GM23338 (cell line): ENCODE results near the gene ZMYND8. TPM values are rescaled to one million over a fixed set of nuclear protein-coding genes. Genes with fewer than 3 reads are reported as not detected.

Source experiments
- ATAC-seq: fragments of 200-7000 bp; cut with Tn5 transposase; 3 replicates; pipeline ENCODE4 v1.9.1; 2020
- DNase-seq: peaks from one replicate; pipeline ENCODE4 v3.0.0-alpha.2; 2015; ENCODE audit warnings: low spot score
- H2AFZ ChIP-seq: fragments of 200-600 bp; sonication (generic); 2 replicates; pipeline ENCODE4 v1.8.0; 2016; ENCODE audit warnings: antibody characterized with exemption, mild to moderate bottlenecking, moderate library complexity
- H3F3A ChIP-seq: fragments of 200-600 bp; sonication (generic); replicated peaks from 2 replicates; pipeline ENCODE4 v1.8.0; 2017; ENCODE audit warnings: antibody characterized with exemption, mixed run types, low read depth
- H3K27ac ChIP-seq: fragments of 200-600 bp; sonication (generic); 2 replicates; pipeline ENCODE4 v1.6.1; 2016; ENCODE audit warnings: low read depth
- H3K27me3 ChIP-seq: fragments of 200-600 bp; sonication (generic); 2 replicates; pipeline ENCODE4 v1.8.0; 2016; ENCODE audit warnings: mild to moderate bottlenecking, mixed run types, moderate library complexity; ENCODE audit not compliant: insufficient read depth
- H3K36me3 ChIP-seq: fragments of 200-600 bp; sonication (generic); 2 replicates; pipeline ENCODE4 v1.8.0; 2016; ENCODE audit warnings: mild to moderate bottlenecking; ENCODE audit not compliant: insufficient read depth
- H3K4me1 ChIP-seq: fragments of 200-600 bp; sonication (generic); 2 replicates; pipeline ENCODE4 v1.8.0; 2016; ENCODE audit warnings: mild to moderate bottlenecking, moderate library complexity; ENCODE audit not compliant: insufficient read depth
- H3K4me2 ChIP-seq: fragments of 200-600 bp; sonication (generic); 2 replicates; pipeline ENCODE4 v1.7.1; 2017; ENCODE audit warnings: mixed run types
- H3K4me3 ChIP-seq: fragments of 200-600 bp; sonication (generic); 2 replicates; pipeline ENCODE4 v1.6.1; 2016; ENCODE audit warnings: mixed run types
- H3K79me2 ChIP-seq: fragments of 200-600 bp; sonication (generic); replicated peaks from 2 replicates; pipeline ENCODE4 v1.8.0; 2017; ENCODE audit warnings: mild to moderate bottlenecking; ENCODE audit not compliant: insufficient read depth
- H3K9me2 ChIP-seq: fragments of 200-600 bp; sonication (generic); 2 replicates; pipeline ENCODE4 v1.8.0; 2017; ENCODE audit not compliant: insufficient read depth
- H4K20me1 ChIP-seq: fragments of 200-600 bp; sonication (generic); replicated peaks from 2 replicates; pipeline ENCODE4 v1.8.0; 2017; ENCODE audit warnings: mild to moderate bottlenecking; ENCODE audit not compliant: insufficient read depth
- H3K27ac Mint-ChIP-seq: 2 replicates; pipeline ENCODE4 v1.8.0; 2020; ENCODE audit warnings: inconsistent platforms, mild to moderate bottlenecking, moderate library complexity, mixed read lengths
- H3K27me3 Mint-ChIP-seq: 3 replicates; pipeline ENCODE4 v1.8.0; 2022; ENCODE audit warnings: low read depth, mild to moderate bottlenecking, moderate library complexity, mixed read lengths, inconsistent platforms; ENCODE audit not compliant: insufficient read depth, poor library complexity
- H3K36me3 Mint-ChIP-seq: 3 replicates; pipeline ENCODE4 v1.8.0; 2021; ENCODE audit warnings: low read depth, mild to moderate bottlenecking, inconsistent platforms, moderate library complexity, mixed read lengths
- H3K4me1 Mint-ChIP-seq: 3 replicates; pipeline ENCODE4 v1.8.0; 2020; ENCODE audit warnings: mild to moderate bottlenecking, inconsistent platforms, mixed read lengths
- H3K4me3 Mint-ChIP-seq: 3 replicates; pipeline ENCODE4 v1.8.0; 2021; ENCODE audit warnings: moderate library complexity, mild to moderate bottlenecking, inconsistent platforms, mixed read lengths
- H3K9me3 Mint-ChIP-seq: 3 replicates; pipeline ENCODE4 v1.8.0; 2020; ENCODE audit warnings: moderate library complexity, mild to moderate bottlenecking, inconsistent platforms, mixed read lengths
- CREB1 ChIP-seq: fragments of 250-450 bp; sonication (Bioruptor Pico); IDR thresholded peaks from 2 replicates; pipeline ENCODE4 v1.5.0; 2020; ENCODE audit warnings: low read depth, mild to moderate bottlenecking, moderate library complexity
- CTCF ChIP-seq, 2 experiments: fragments of 200-600 bp in 1 of 2; sonication (generic) in 1 of 2; conservative IDR thresholded peaks; 2 replicates each; pipeline versions ENCODE4 v1.5.1 to v1.6.1; 2016 to 2017; ENCODE audit warnings: antibody characterized with exemption in 2 of 2, low read depth in 2 of 2, mild to moderate bottlenecking in 2 of 2, moderate library complexity in 1 of 2
- ETS1 ChIP-seq: IDR thresholded peaks from 2 replicates; pipeline ENCODE4 v1.6.1; 2016; ENCODE audit warnings: antibody characterized with exemption
- EZH2 ChIP-seq: fragments of 200-600 bp; sonication (generic); IDR thresholded peaks from one replicate; pipeline ENCODE4 v1.8.0; 2017; ENCODE audit warnings: antibody characterized with exemption, mild to moderate bottlenecking, low read depth; ENCODE audit not compliant: unreplicated experiment
- EZH2phosphoT487 ChIP-seq: fragments of 200-600 bp; sonication (generic); IDR thresholded peaks from one replicate; pipeline ENCODE4 v1.8.1; 2018; ENCODE audit warnings: antibody characterized with exemption; ENCODE audit not compliant: unreplicated experiment
- JUNB ChIP-seq: IDR thresholded peaks from one replicate; pipeline ENCODE4 v1.6.1; 2016; ENCODE audit warnings: antibody characterized with exemption; ENCODE audit not compliant: unreplicated experiment
- NANOG ChIP-seq: IDR thresholded peaks from 2 replicates; pipeline ENCODE4 v1.6.1; 2016; ENCODE audit warnings: antibody characterized with exemption, borderline replicate concordance
- POLR2AphosphoS5 ChIP-seq: IDR thresholded peaks from 2 replicates; pipeline ENCODE4 v1.6.1; 2016; ENCODE audit warnings: antibody characterized with exemption, low read depth
- REST ChIP-seq: IDR thresholded peaks from one replicate; pipeline ENCODE4 v1.6.1; 2018; ENCODE audit warnings: antibody characterized with exemption; ENCODE audit not compliant: unreplicated experiment
- STAT1 ChIP-seq: IDR thresholded peaks from one replicate; pipeline ENCODE4 v1.6.1; 2016; ENCODE audit warnings: antibody characterized with exemption; ENCODE audit not compliant: unreplicated experiment
- ZNF114 ChIP-seq: fragments of 250-450 bp; sonication (Bioruptor Pico); IDR thresholded peaks from 2 replicates; pipeline ENCODE4 v1.5.0; 2020; ENCODE audit warnings: mild to moderate bottlenecking, moderate library complexity
- ZNF331 ChIP-seq: fragments of 250-450 bp; sonication (Bioruptor Pico); IDR thresholded peaks from 2 replicates; pipeline ENCODE4 v1.5.0; 2020; ENCODE audit warnings: low read depth, mild to moderate bottlenecking, moderate library complexity
- ZNF462 ChIP-seq: fragments of 250-450 bp; sonication (Bioruptor Pico); IDR thresholded peaks from 2 replicates; pipeline ENCODE4 v1.5.0; 2020; ENCODE audit warnings: mild to moderate bottlenecking, moderate library complexity
- polyA plus RNA-seq: library from polyadenylated mRNA; unstranded; fragments of >200 nt; fragmentation: Nextera tagmentation; extraction: Ambion mirVana; gene quantifications from 2 replicates; pipeline ENCODE4 v1.2.1, GENCODE V29; 2016
- total RNA-seq: library from RNA; depleted of rRNA; stranded (reverse); fragments of >200 nt; shearing (Covaris generic); gene quantifications from 2 replicates; pipeline ENCODE4 v1.2.3, GENCODE V29; 2014

Gene ZMYND8
- total and polyA plus RNA-seq, 2 experiments from 2014 or later, result 70.9 to 128 TPM

- H3K36me3 ChIP-seq, result peaks cover 80% of the 10 kb centered on the region
- H3K36me3 Mint-ChIP-seq, result peaks cover 97% of the 10 kb centered on the region
- peaks cover 65% of the 10 kb centered on the region for H3K79me2 ChIP-seq
Observed at GRCh38 chr20:47284373-47284772, 72.1 kb downstream of the ZMYND8 start.

More at GRCh38 chr20:47284373-47284772, 72.1 kb downstream of the ZMYND8 start:
- peaks cover 5% of the 10 kb centered on the region; the same call in 1 of the 2 replicates for H3K4me1 ChIP-seq
- H3F3A ChIP-seq, result peaks cover 55% of the 10 kb centered on the region
- ATAC-seq (no peak), DNase-seq (no peak)
- H3K27me3 ChIP-seq, result no peaks in the 10 kb centered on the region
- peak overlapping the region; percentile 59; the same call in 1 of the 2 replicates for H3K27ac ChIP-seq
- no peaks in the 10 kb centered on the region for H3K9me3 Mint-ChIP-seq
- H3K4me3 Mint-ChIP-seq, result no peak overlapping the region
- peaks cover 21% of the 10 kb centered on the region for H3K4me1 Mint-ChIP-seq
- no peaks in the 10 kb centered on the region for H3K9me2 ChIP-seq
- H3K4me3 ChIP-seq, result no peak overlapping the region
- peaks cover 36% of the 10 kb centered on the region for H4K20me1 ChIP-seq
- TF ChIP-seq ETS1 (no peak), ZNF462 (CRISPR knock-in tag) (no peak), CTCF (conservative IDR thresholded peaks at IDR 0.05; ENCODE audit: low read depth in 2 of 2) (no peak), STAT1 (no peak), NANOG (no peak), POLR2AphosphoS5 (no peak), REST (no peak), JUNB (no peak), EZH2 (no peak), EZH2phosphoT487 (no peak), ZNF114 (no peak), ZNF331 (CRISPR knock-in tag) (no peak), CREB1 (CRISPR knock-in tag) (no peak)
- no peak overlapping the region for H3K4me2 ChIP-seq
- no peak overlapping the region for H2AFZ ChIP-seq
- peak overlapping the region; percentile 38 for H3K27ac Mint-ChIP-seq
- H3K27me3 Mint-ChIP-seq, result peaks cover 22% of the 10 kb centered on the region
